Inferior parietal cortex (tissue), 1 donor: Measurements from ENCODE around the gene CCDC9.
"Not testable (repeated sequence)": the region's sequence is repeated elsewhere in the genome, so short reads cannot be mapped to it uniquely, and the experiment has no call there.

ENCODE experiments used
- DNase-seq: peaks from one replicate; pipeline ENCODE4 v3.0.0-alpha.2; 2016; ENCODE audit errors: extremely low spot score

Gene CCDC9

DNA sequence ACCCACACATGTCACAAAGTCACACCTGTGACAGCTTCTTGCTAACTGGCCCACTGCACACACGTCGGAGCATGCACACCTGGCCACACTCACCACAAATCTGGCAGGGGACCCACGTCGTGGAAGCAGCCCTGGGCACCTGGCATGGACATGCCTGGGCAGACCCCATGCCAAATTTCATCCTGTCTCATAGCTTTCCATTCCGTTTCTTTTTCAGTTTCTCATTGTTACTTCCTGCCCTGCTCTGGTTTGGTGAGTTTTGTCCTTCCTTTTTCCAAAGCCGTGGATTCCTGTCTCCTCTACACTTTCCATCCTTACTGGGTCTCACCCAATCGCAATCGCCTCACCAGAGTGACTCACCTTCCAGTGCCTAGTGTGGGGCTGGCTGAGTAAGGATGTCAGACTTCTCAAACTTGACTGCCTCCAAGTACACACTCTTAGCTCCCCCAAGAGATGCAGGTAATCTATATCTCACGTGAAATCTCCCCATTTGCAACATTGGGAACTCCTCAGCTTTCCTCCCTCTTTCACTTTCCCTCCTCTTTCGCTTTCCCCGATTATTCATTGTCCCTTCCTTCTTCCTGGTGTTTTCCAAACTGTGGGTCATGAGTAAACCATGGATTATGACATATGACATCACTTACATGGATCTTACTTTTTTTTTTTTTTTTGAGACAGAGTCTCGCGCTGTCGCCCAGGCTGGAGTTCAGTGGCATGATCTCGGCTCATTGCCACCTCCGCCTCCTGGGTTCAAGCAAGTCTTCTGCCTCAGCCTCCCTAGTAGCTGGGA is 23.7 kb upstream of the CCDC9 start:
- DNase-seq: no peak

DNA sequence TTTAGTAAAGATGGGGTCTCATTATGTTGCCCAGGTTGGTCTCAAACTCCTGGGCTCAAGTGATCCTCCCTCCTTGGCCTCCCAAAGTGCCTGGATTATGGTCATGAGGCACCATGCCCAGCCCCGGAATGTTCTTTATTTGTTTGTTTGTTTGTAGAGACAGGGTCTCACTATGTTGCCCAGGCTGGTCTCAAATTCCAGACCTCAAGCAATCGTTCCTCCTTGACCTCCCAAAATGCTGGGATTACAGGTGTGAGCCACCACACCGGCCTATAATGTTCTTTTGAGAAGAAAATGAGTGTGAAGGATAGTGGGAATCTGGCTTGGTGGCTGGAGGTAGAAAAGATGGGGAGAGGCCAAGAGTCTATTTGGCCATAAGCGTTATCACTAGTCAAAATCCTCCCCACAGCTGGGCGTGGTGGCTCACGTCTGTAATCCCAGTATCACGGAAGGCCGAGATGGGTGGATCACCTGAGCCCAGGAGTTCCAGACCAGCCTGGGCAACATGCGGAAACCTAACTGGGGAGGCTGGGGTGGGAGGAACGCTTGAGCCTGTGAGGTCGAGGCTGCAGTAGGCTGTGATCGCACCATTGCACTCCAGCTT is 20.2 kb upstream of the CCDC9 start:
- DNase-seq: no peak

DNA sequence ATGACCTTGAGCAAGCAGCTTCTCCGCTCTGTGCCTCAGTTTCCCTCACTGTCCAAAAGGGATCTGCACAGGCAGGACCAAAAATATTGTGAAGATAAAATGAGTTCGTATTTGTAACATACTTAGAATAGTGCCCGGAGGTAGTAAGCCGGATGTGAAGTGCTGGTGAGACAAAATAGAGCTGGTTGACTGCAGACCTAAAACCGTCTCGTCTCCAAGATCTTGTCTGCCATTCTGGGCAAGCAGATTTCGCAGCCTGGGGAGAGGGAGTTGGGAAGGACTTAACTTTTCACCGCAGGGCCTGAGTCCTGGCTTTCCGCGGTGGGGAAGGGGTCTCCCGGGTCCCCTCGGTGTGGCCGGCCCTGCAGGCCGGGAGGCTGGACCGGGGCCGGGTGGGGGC is 17.2 kb upstream of the CCDC9 start:
- no peak for DNase-seq

DNA sequence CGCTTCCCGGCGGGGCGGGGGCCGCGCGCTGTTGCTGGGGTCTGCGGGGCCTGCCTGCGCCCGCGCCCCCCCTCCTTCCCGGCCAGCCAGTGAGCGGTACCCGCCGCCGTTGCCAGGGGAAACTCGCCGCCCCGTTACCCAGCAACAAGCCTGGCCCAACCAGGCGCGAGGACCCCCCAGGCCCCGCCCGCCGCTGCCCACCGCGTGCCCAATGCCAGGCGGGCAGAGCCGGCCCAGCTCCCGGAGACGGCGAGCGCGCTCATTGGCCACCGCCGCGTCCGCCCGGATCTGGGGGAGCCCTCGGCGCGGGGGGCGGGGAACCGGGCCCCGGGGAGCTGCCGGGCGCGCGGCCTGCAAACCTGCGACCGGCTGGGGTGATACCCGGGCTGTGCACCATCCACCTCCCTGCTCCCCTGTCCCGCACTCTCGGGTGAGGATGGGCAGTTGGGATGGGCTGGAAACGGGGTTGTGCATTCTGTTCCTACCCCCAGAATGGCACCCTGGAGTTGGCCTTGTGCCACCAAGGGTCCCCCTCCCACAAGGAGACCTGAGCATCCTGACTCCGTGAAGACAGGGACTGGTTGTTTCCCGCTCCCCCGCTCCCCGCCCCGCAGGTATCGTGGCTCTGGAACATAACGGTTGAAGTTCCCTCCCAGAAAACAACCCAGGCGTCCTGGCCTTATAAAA is 16.6 kb upstream of the CCDC9 start:
- DNase-seq: peak; percentile 72

DNA sequence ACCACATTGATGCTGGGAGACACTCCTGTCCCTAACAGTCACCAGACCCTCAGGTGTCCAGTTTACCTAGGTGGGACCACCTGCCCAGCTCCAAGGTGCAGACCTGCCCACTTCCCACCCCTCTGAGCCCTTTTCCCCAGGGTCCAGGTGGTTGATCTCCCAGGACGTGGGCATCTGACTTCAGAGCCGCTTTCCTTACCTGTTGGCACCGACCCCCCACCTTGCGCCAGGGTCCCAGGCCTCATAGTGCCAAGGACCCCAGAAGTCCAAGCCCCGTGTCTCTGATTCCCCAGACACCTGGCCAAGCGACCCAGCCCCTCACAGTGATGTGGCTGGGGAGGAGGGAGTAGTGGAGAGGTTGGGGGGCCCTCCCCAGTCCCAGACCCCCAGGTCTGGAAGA is 15.8 kb upstream of the CCDC9 start:
- DNase-seq: no peak

DNA sequence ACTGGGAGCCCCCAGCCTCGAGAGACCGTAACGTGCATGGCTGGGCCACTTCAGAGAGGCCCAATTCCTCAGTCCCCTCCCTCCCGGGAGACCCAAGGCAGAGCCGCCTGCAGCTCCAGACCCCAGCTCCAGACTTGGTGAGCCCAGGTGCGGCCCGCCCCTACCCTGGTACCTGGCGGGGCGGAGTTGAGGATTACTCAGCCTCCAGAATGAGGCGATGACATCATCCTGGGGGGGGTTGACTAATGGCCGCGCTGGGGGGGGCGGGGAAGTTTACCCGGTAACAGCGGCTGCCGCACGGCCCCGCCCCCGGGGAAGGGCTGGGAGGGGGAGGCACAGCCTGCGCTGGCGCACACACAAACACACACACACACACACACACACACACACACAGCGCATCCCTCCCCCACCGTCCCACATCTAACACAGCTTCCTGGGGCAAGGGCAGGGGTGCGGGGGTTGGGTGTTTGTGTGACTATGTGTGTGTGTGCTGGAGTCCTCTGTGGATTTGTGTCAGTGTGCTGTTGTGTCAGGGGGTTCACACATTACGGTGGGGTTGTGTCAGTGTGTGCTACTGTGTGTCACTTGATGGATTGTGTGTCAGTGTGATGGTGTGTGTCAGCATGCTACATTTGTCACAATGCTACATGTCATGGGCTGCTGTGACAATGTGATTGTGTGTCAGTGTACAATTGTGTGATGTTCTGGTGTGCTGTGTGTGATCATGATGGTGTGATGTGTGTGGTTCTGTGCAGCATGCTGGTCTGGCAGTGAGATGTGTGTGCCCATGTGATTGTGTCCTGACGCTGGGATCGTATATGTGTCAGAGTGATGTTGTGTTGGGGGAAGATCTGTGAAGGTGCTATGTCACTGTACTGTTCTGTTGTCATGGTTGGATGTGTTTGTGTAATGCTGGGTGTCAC is 15.1 kb upstream of the CCDC9 start:
- DNase-seq: no peak

DNA sequence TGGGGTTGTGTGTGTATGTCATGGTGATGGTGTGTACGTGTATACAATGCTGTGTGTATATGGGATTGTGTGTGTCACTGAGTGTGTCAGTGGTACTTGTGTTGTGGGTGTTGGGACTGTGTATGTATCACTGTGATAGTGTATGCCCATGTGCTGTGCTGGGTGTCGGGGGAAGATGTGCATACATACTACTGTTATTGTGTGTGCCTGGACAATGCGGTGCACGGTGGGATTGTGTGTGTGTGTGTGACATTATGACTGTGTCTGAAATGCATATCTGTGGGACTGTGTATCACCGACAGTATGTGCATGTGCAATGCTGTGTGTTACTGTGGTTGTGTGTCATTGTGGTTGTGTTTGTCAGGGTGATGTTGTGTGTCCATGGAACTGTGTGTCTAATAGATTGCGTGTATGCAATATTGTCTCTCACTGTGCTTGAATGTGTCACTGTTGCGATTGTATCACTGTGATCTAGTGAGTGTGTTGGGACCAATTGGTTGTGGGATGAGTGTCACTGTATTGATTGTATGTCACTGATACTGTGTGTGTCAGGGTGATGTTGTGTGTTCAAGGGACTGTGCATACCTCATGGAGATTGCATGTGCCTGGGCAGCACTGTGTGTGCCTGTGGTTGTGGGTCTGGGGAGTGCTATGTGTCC is 14.3 kb upstream of the CCDC9 start:
- no peak for DNase-seq

DNA sequence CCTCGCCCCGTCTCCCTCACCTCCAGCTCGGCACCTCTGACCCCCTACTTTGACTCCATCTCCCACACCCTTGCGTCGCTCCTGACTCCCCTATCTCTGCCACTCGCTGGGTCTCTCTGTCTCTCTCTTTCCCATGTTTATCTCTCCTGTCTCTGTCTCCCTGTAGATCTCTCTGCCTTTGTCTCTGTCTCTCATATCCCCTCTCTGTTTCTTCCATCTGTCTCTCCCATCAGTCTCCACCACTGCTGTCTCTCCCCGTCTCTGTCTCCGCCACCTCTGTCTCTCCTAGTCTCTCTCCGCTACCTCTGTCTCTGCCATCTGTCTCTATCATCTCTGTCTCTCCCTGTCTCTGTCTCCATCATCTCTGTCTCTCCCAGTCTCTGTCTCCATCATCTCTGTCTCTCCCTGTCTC is 13.0 kb upstream of the CCDC9 start:
- no peak for DNase-seq

DNA sequence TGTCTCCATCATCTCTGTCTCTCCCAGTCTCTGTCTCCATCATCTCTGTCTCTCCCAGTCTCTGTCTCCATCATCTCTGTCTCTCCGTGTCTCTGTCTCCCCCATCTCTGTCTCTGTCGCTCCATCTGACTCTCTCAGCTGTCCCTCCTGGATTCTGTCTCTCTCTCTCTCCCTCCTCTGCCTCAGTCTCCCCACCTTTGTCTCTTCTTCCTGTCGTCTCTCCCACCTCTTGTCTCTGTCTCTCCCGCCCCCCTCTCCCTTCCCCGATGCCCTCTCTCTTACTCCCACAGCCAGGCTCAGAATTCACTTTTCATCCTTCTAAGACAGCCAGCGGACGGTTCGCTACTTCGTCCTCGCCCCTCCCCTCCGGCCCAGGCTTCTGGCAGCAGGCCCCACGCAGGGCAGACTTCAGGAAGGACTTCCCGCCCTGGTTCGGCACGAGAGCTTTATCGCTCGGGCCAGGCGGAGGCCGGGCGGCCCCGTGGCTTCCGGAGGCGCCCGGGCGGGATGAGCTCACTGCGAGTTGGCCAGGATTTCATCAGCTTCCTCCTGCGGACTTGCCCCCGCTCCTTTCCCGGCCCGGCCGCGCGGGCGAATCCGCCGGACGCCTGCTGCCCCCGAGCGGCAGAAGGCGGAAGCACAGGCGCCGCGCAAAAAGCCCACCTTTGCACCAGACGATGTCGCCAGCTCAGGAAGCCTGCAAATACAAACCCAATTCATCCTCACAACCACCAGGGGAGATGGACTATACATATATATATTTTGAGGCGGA is 12.4 kb upstream of the CCDC9 start:
- DNase-seq: peak; percentile 86

DNA sequence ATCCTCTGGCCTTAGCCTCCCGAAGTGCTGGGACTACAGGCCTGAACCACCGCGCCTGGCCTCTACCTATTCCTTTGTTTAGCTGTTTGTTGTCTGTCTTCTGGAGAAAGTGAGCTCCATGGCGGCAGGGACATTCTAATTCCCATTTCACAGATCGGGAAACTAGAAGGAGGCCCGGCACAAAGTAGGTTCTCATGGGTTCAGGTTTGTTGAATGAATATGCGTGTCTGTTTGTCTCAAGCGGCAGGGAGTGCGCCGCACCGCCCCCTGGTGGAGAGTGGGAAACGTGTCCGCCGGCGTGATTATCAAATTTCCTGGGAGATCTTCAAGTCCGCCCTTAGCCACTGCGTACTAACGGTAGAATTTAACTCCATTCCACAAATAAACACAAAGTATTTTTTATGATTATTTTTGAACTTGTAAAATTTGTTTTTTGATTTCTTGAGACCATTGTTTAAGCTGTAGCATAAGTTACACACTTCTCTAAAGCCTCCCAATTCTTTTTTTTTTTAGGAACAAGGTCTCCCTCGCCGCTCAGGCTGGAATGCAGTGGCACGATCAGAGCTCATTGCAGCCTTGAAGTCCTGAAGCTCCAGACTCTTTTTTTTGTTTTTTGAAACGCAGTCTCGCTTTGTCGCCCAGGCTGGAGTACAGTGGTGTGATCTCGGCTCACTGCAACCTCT is 8.9 kb upstream of the CCDC9 start:
- peak; percentile 83 for DNase-seq

DNA sequence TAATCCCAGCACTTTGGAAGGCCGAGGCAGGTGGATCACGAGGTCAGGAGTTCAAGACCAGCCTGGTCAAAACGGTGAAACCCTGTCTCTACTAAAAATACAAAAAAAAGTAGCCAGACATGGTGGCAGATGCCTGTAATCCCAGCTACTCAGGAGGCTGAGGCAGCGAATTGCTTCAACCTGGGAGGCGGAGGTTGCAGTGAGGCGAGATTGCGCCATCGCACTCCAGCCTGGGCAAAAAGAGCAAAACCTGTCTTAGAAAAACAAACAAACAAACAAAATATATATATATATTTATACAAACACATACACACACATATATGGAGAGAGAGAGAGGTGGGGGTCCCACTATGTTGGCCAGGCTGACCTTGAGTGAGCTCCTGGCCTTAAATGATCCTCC is 3.3 kb upstream of the CCDC9 start:
- DNase-seq: not testable (repeated sequence)

DNA sequence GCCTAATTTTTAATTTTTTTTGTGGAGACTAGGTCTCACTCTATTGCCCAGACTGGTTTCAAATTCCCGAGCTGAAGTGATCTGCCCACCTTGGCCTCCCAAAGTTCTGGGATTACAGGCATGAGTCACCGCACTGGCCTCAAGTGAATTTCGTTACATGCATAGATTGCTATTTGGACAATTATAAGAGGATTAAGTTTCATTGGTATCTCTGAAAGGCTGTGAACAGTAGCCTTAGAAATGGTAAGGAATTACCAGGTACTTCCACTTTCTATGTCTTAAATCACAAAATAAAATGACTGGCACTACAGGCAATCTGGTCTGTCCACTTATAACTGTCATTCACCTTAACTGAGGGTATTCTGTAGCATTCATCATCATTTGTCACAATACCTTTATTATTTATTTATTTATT is 2.9 kb upstream of the CCDC9 start:
- no peak for DNase-seq

DNA sequence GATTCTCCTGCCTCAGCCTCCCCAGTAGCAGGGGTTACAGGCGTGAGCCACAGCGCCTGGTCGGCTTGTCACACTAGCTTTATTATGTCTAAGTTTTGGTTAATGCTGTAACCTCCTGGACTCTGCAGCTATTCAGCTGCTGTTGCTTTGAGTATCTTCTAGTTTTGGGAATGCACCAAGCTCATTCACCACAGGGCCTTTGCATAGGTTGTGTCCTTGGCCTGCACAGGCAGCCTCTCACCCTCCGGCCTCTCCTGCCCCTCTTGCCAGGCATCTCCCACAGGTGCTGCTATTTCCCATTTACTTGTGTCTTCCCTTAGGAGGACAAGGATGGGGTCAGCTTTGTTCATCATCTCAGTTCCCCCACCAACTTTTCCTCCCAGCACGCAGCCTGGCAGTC is 2.4 kb upstream of the CCDC9 start:
- no peak for DNase-seq

DNA sequence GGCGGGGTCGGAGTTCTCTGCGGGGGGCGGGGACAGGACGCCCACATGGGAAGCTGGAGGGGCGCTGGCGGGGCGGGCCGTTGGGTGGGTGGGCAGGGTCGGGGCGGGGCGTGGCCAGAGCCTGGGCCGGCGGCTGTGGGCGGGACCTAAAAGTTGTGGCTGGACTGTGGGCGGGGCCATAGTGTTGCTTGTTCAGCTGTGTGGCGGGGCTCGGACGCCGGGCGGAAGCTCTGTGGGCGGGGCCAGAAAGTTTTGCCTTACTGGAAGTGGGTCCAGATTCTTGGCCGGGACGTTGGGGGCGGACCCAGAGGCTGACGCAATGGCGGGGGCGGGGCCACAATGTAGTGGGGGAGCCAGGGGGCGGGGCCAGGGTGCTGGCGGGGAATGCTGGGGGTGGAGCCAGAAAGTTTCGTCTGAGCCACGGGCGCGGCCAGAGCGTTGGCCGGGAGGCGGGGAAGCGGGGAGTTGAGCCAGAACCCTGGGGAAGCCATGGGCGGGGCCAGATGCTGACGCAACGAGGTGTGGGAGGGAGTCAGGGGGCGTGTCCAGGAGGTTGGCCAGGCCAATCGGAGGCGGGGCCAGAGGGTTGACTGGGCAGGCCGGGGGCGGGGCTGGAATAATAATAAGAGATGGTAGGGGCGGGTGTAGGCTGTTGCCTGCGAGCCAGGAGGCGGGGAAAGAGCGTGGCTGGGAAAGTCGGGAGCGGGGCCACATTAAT is 527 bp downstream of the CCDC9 start:
- DNase-seq: peak; percentile 96

DNA sequence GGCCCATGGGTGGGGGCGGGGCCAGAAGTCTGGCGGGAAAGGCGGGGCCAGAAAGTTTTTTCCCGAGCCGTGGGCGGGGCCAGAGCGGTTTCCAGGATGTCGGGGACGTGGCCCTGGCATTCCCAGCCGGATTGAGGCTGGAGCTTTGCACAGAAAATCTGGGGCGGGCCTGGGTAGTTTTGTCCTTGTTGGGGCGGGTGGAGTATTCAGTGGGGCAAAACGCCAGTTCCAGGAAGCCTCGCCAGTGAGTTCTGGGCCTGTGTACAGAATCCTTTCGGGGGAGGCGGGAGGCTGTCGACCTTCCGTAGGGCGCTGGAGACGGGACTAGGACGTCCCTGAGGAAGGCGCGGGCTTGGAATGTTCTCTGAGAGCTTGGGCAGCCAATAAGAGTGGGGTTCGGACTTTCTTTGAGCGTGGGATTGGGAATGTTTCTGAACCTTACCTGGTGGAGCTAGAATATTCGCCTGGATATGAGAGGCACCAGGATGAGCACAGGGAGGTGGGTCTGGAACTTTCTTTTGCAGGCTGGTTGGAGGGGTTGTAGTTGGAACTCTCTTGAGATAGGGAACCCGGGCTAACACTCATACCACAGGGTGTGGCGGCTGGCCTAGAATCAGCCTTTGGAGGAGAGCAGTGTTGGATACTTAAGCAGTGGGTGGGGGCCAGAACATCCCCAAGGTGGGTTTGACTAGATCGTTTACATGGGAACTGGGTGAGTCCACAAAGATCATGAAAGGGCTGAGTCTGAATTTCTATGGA is 1.3 kb downstream of the CCDC9 start:
- peak; percentile 41 for DNase-seq

DNA sequence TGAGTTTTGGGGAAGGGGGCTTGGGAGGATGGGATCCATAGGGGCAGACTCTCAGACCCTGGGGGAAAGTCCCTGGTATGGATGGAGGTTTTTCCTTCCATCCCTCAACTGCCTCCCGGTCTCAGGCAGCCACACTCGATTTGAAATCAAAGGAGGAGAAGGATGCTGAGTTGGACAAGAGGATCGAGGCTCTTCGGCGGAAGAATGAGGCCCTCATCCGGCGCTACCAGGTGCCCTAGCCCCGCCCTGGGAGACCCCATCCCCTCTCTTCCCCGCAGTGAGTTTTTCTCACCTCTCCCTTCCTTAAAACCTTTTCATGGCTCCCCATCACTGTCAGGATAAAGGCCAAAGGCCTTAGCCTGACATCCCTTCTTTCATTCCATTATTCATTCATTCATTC is 2.1 kb downstream of the CCDC9 start:
- no peak for DNase-seq

DNA sequence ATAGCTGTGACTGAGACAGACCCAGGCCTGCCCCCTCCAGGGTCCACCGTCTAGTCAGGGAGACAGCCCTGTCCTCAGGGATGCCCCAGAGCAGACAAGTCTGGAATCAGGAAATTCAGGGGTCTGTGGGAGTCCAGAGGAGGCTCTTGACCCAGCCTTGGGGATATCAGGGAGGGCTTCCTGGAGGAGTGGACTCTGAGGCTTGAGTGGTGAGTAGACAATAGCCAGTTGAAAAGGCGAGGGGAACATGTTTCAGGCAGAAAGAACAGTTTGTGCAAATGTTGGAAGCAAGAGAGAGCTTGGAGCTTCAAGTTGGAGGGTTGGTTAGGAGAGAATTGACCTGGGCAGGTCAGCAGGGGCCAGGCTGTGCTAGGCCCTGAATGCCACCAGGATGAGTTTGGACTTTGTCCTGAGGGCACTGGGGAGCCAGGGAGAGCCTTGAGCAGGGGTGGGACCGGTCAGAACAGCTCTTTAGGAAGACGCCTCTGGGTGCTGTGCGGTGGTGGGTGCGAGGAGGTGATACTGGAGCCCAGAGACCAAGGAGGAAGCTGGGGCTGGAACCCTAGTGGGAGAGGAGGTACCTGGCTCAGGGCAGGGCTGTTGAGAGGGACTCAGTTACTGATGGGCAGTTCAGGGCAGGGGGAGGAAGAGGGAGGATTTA is 2.7 kb downstream of the CCDC9 start:
- no peak for DNase-seq

DNA sequence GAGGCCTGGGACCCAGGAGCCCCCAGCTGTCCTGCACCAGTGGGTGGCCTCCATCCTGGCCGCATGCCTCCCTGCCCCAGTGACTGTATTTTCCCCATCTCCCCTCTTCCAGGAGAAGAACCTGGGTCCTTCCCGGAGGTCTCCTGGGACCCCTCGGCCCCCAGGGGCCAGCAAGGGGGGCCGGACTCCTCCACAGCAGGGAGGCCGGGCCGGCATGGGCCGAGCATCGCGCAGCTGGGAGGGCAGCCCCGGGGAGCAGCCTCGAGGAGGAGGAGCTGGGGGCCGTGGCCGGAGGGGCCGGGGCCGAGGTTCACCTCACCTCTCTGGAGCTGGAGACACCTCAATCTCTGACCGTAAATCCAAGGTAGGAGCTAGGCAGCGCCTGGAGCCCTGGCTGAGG is 4.2 kb downstream of the CCDC9 start:
- no peak for DNase-seq
